HCT116 (cell line): Measurements from ENCODE around the gene TCFL5.

Source experiments
- ATF3 ChIP-seq: IDR thresholded peaks from 2 replicates; pipeline ENCODE4 v1.6.1; 2012
- CTCF ChIP-seq, 3 experiments: fragments of 200-600 bp in 1 of 3; sonication (generic) in 1 of 3; IDR thresholded peaks in 2 of 3; conservative IDR thresholded peaks in 1 of 3; 2 replicates each; pipeline ENCODE4 v1.5.1; 2012 to 2017; ENCODE audit warnings: low read depth in 2 of 3, low read length in 2 of 3, antibody characterized with exemption in 1 of 3, borderline replicate concordance in 1 of 3, control low read depth in 1 of 3, mild to moderate bottlenecking in 1 of 3, mixed read lengths in 1 of 3, mixed run types in 1 of 3, moderate library complexity in 1 of 3; ENCODE audit not compliant: insufficient read depth in 1 of 3
- EZH2 ChIP-seq: fragments of 200-600 bp; sonication (generic); IDR thresholded peaks from 2 replicates; pipeline ENCODE4 v1.6.1; 2017; ENCODE audit warnings: antibody characterized with exemption, mixed run types
- EZH2phosphoT487 ChIP-seq: fragments of 200-600 bp; IDR thresholded peaks from 2 replicates; pipeline ENCODE4 v1.6.1; 2018; ENCODE audit warnings: antibody characterized with exemption, borderline replicate concordance
- FOSL1 ChIP-seq: IDR thresholded peaks from 2 replicates; pipeline ENCODE4 v1.6.1; 2012; ENCODE audit warnings: low read depth
- MAX ChIP-seq: IDR thresholded peaks from 2 replicates; pipeline ENCODE4 v1.6.1; 2012
- POLR2A ChIP-seq: IDR thresholded peaks from 2 replicates; pipeline ENCODE4 v1.7.0; 2011; ENCODE audit warnings: borderline replicate concordance; ENCODE audit not compliant: insufficient read depth, insufficient read length; ENCODE audit errors: extremely low read depth
- REST ChIP-seq: IDR thresholded peaks from 2 replicates; pipeline ENCODE4 v1.6.1; 2012; ENCODE audit warnings: low read depth
- SIN3A ChIP-seq: IDR thresholded peaks from 2 replicates; pipeline ENCODE4 v1.6.1; 2012; ENCODE audit warnings: low read depth
- TCF7L2 ChIP-seq: IDR thresholded peaks from 2 replicates; pipeline ENCODE4 v1.7.0; 2011; ENCODE audit warnings: borderline replicate concordance, inconsistent platforms; ENCODE audit not compliant: insufficient read depth, insufficient read length; ENCODE audit errors: extremely low read depth
- YY1 ChIP-seq: IDR thresholded peaks from 2 replicates; pipeline ENCODE4 v1.6.1; 2011; ENCODE audit warnings: low read length, low read depth, moderate library complexity, mild to moderate bottlenecking; ENCODE audit not compliant: insufficient replicate concordance; ENCODE audit errors: extremely low read depth
- ZFX ChIP-seq: fragments of 450-650 bp; IDR thresholded peaks from 2 replicates; pipeline ENCODE4 v1.6.1; 2017

GRCh38 chr20:62820962-62821725, 40.5 kb downstream of the TCFL5 start:
- TF ChIP-seq ATF3 = no peak
- no peak for TF ChIP-seq CTCF (IDR thresholded peaks at IDR 0.05 in 2 of 3, conservative IDR thresholded peaks at IDR 0.05 in 1 of 3; ENCODE audit: borderline replicate concordance in 1 of 3, insufficient read depth in 1 of 3, low read depth in 2 of 3, low read length in 2 of 3)
- TF ChIP-seq EZH2 = no peak
- TF ChIP-seq FOSL1 = no peak
- no peak for TF ChIP-seq POLR2A
- TF ChIP-seq MAX = no peak
- no peak for TF ChIP-seq REST
- no peak for TF ChIP-seq SIN3A
- no peak for TF ChIP-seq YY1
- TF ChIP-seq EZH2phosphoT487 = no peak
- no peak for TF ChIP-seq ZFX
- TF ChIP-seq TCF7L2 = no peak
